Measurements from ENCODE around the gene TMEM43.

TMEM43 gene

DNA sequence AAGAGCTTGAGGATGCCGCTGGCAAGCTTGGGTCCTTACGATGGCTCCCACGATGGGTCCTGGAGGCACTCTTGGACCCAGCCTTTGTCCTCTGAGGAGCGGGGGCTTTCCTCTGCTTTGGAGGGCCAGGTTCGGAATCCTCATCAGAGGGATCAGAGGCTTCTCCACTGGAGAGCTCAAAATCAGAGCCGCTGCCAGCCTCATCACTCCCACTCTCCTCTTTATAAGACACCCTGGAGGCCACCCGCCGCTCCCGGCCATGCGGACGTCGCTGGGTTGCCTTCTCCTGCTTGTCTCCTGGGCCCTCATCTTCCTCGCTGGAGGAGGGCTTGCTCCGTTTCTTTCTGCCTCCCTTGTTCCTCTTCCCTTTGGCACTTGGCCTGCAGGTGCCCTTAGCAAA, 33.5 kb downstream of the TMEM43 start:
- H3K27me3 Mint-ChIP-seq (ENCODE audit: low read depth, poor library complexity): no peaks in the 10 kb centered on the region
- TF ChIP-seq, protein P1, sequence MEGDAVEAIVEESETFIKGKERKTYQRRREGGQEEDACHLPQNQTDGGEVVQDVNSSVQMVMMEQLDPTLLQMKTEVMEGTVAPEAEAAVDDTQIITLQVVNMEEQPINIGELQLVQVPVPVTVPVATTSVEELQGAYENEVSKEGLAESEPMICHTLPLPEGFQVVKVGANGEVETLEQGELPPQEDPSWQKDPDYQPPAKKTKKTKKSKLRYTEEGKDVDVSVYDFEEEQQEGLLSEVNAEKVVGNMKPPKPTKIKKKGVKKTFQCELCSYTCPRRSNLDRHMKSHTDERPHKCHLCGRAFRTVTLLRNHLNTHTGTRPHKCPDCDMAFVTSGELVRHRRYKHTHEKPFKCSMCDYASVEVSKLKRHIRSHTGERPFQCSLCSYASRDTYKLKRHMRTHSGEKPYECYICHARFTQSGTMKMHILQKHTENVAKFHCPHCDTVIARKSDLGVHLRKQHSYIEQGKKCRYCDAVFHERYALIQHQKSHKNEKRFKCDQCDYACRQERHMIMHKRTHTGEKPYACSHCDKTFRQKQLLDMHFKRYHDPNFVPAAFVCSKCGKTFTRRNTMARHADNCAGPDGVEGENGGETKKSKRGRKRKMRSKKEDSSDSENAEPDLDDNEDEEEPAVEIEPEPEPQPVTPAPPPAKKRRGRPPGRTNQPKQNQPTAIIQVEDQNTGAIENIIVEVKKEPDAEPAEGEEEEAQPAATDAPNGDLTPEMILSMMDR (IDR thresholded peaks at IDR 0.05): no peak
- H3K27ac Mint-ChIP-seq: no peak overlapping the region

GRCh38 chr3:14159426-14159825, 34.6 kb downstream of the TMEM43 start:
- Mint-ChIP-seq H3K9me3 (peaks cover 30% of the 10 kb centered on the region), H3K27me3 (ENCODE audit: low read depth, poor library complexity) (no peaks in the 10 kb centered on the region), H3K36me3 (ENCODE audit: low read depth) (peaks cover 97% of the 10 kb centered on the region), H3K4me3 (no peak overlapping the region), H3K27ac (no peak overlapping the region), H3K4me1 (no peaks in the 10 kb centered on the region)
- TF ChIP-seq, protein P1 (IDR thresholded peaks at IDR 0.05): no peak
- DNase-seq: no peak

More for the DNA sequence above, 33.5 kb downstream of the TMEM43 start:
- Mint-ChIP-seq H3K4me1 (no peaks in the 10 kb centered on the region), H3K9me3 (peaks cover 27% of the 10 kb centered on the region), H3K36me3 (ENCODE audit: low read depth) (peaks cover 95% of the 10 kb centered on the region), H3K4me3 (no peak overlapping the region)
- no peak for DNase-seq

- no peaks in the 10 kb centered on the region for H3K27me3 Mint-ChIP-seq (ENCODE audit: low read depth, poor library complexity)
- H3K4me1 Mint-ChIP-seq: no peaks in the 10 kb centered on the region
- H3K9me3 Mint-ChIP-seq: peaks cover 30% of the 10 kb centered on the region
- no peak for DNase-seq
- no peak overlapping the region for H3K4me3 Mint-ChIP-seq
- TF ChIP-seq, protein P1 (IDR thresholded peaks at IDR 0.05): no peak
- peaks cover 100% of the 10 kb centered on the region for H3K36me3 Mint-ChIP-seq (ENCODE audit: low read depth)
- no peak overlapping the region for H3K27ac Mint-ChIP-seq
These were observed 36.4 kb downstream of the TMEM43 start for GRCh38 chr3:14161282-14161681.

DNA sequence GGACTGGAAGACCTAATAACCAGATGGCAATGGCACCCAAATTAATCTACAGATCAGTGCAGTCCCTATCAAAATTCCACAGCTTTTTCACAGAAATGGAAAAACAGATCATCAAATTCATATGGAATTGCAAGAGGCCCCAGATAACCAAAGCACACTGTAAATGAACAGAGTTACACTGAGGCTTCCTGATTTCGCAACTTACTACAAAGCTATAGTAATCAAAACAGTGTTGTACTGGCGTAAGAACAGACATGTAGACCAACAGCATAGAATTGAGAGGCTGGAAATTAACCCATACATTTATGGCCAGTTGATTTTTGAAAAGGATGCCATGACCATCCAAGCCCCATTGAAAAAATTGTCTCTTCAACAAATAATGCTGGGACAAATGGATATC, 37.3 kb downstream of the TMEM43 start:
- no peak for DNase-seq
- TF ChIP-seq, protein P1 (IDR thresholded peaks at IDR 0.05): no peak
- Mint-ChIP-seq H3K4me3 (no peak overlapping the region), H3K36me3 (ENCODE audit: low read depth) (peaks cover 98% of the 10 kb centered on the region), H3K9me3 (peaks cover 30% of the 10 kb centered on the region), H3K4me1 (no peaks in the 10 kb centered on the region), H3K27ac (no peak overlapping the region), H3K27me3 (ENCODE audit: low read depth, poor library complexity) (no peaks in the 10 kb centered on the region)

DNA sequence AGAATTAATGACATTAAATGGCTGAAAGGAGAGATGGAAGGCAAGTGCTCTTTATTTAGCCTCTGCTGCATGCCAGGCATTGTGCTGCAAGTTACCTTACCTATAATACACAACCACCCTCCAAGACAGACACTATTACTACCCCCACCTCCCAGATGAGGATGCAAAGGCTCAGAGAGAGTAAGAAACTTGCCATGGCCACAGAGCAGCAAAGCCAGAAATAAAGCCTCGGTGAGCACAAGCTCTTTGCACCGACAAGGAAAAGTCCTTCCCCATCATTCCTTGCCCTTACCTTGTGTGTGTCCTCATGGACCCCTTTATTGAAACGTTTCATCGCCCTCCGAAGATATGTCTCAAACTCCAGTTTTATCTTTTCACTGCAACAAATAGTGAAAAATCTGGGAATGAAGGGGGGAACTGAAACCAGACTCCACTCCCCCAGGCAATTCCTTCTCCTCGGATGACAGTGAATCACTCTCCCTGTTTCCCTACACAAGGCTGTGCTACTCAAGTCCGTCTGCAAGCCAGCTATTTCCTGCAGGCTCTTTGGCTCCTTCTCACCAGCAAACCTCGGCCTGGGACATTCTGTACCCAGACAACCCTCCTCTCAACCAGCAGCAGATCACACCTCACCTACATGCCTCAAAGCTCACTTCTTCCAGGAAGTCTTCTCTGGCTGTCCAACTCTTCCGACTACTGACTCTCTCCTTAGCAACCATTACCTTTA, 42.2 kb downstream of the TMEM43 start:
- Mint-ChIP-seq H3K4me1 (no peaks in the 10 kb centered on the region), H3K36me3 (ENCODE audit: low read depth) (peaks cover 84% of the 10 kb centered on the region)

More for the DNA sequence above, 42.2 kb downstream of the TMEM43 start:
- Mint-ChIP-seq H3K9me3 (peaks cover 16% of the 10 kb centered on the region), H3K27me3 (ENCODE audit: low read depth, poor library complexity) (no peaks in the 10 kb centered on the region), H3K4me3 (no peak overlapping the region), H3K27ac (no peak overlapping the region)
- no peak for DNase-seq
- TF ChIP-seq, protein P1 (IDR thresholded peaks at IDR 0.05): no peak
